Skin of body (tissue), 2 donors: Measurements from ENCODE around the gene PGPEP1. TPM values are rescaled to one million over a fixed set of nuclear protein-coding genes. Genes with fewer than 3 reads are reported as not detected.

Source experiments
- DNase-seq: peaks from one replicate; lab custom pipeline; 2025; lab: John Stamatoyannopoulos, UW
- total RNA-seq: library from RNA; depleted of rRNA; stranded (reverse); fragments of >200 nt; gene quantifications from one replicate; pipeline ENCODE4 v1.2.3, GENCODE V29; 2014

The PGPEP1 gene, protein sequence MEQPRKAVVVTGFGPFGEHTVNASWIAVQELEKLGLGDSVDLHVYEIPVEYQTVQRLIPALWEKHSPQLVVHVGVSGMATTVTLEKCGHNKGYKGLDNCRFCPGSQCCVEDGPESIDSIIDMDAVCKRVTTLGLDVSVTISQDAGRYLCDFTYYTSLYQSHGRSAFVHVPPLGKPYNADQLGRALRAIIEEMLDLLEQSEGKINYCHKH
- total RNA-seq: 9.6 TPM

DNA sequence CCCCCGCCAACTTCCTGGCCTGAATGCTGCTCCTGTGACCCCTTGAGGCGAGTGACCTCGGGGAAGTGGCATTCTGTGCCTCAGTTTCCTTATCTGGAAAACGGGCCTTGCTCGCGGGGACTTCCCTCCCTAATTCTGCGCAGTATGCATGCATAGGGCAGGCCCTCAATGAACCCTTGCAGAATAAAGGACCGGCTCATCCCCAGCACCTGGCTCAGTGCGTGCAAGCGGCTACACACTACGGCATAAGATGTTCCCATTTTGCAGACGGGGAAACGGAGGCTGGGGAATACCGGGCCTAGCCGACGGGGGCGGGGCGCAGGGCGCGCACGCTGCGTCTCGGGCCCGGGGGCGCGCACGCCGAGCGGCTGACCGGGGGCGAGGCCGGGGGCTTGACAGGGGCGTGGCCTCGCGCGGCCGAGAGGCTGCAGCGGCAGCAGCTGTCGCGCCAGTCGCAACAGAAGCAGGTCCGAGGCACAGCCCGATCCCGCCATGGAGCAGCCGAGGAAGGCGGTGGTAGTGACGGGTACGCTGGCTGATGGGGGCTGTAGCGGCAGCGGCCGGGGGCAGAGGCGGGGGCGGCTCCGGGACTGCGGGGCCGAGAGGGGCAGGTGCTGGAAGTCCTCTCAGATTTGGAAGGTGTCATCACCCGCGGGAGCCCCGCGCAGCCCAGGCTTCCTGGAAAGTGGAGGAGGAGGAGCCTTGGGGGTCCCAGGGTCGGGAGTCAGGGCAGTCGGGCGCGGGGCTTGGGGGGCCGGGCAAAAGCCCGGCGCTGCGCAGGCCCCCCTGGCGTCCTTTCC is at the start of gene PGPEP1:
Gene PGPEP1 (plus strand): TSS at position 409 of the 800 bp plus-strand sequence. CDS start 84 bp downstream, at position 493.
- no peak for DNase-seq

DNA sequence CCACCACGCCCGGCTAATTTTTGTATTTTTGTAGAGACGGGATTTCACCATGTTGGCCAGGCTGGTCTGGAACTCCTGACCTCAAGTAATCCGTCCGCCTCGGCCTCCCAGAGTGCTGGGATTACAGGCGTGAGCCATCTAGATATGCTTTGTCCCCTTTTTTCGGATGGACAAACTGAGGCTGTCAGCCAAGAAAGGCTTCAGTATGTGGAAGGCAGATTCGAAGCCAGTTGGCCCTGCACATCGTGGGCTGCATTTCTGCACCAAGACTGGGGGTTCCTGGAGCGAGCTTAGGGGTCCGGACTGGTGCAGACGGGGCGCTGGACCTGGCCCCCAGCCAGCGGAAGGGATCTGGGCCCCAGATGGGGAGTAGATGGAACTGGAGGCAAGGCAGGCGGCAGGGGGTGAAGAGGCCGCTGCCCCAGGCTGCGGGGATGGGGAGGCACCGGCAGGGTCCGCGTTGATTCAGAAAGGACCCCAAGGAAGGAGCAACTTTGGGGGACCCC is 49.3 kb upstream of the PGPEP1 start:
- no peak for DNase-seq

DNA sequence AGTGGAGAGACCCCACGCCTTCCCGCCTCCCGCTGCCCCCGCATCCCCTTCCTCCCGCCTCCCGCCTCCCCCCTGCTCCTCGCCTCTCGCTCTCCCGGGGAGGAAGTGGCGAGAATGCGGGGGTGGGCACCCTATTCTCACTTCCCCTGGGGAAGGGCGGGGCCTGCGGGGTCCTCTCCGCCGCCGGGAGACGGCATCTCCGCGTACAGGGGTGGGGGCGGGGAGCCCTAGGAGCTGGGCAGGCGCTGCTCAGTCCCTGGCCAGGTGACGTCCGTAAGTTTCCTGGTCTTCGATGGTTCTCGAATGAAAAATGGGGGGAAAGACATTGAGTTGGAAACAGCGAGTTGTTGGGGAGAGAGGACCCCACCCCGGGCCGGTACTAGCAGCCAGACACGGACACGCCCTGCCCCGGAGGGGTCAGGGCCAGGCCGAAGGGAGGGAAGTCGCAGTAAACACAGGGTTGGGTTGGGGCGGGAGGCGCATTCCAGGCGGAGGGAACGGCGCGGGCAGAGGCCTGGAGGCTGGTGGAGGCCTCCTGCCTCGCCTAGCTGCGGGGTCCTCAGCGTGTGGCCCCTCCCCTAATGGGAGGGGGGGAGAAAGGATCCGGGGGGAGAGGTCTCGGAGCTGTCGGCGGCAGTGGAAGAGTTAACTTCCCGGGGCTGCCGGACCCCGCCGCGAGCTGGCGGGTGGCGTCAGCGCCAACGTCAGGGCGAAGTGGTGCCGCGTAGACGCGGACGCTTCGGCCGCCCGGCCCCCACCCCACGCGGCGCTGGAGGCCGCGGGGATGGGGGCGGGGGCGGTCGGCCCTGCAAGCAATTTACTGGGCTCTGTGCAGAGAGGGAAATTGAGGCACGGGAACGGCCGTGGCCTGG is 48.6 kb upstream of the PGPEP1 start:
- peak; percentile 92 for DNase-seq

DNA sequence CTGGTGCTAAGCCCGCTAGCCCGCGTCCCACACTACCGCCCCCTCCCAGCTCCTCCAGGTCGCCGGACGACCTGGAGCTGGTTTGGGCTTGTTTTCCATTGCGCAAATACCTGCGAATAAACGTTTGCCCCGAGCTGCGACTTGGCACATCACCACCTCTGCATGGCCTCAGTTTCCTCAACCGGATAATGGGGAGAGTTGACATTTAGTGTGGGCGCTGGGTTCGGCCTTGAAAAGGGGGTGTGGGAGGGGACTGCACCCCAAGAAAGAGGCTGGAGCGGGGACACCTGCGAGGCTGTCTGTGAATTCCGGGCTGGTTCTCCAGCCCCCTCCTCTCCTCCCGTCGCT is 48.0 kb upstream of the PGPEP1 start:
- no peak for DNase-seq

DNA sequence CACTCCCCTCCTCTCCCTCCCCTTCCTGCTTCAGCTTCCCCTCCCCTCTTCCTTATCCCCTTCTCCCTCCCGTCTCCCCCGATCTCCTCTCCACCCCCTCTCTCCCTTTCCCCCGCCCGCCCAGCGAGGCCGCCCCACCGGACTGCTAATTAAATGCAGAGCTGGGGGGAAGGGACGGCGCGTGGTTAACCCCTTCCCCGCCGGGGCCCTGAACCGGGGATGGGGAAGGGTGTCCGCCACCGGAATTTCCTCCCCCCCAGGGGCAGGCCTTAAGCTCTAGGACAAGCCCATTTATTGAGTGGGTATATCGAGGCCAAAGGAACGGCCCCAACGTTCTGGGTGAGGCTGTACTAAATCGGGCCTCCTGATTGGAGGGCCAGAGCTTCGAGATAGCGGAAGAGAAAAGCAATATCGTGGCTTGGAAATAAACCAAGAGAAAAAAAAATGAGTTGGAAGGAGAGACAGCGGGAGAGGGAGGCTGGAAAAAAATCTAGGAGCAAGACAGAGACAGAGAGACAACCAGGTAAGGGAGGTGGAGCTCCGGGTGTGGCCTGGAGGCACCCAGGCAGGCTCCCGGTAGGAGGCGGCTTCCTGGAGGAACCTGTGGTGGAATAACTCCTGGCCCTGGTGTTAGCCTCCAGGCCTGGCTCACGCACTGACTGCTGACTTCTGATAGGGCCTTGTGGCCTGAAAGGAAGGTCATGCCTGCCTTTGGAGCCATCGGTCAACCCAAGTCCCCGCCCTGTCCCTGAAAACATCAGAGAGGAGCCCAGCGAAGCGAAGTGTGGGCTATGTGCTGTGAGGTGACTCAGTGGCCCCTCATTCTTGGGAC is 47.4 kb upstream of the PGPEP1 start:
- peak; percentile 85 for DNase-seq

DNA sequence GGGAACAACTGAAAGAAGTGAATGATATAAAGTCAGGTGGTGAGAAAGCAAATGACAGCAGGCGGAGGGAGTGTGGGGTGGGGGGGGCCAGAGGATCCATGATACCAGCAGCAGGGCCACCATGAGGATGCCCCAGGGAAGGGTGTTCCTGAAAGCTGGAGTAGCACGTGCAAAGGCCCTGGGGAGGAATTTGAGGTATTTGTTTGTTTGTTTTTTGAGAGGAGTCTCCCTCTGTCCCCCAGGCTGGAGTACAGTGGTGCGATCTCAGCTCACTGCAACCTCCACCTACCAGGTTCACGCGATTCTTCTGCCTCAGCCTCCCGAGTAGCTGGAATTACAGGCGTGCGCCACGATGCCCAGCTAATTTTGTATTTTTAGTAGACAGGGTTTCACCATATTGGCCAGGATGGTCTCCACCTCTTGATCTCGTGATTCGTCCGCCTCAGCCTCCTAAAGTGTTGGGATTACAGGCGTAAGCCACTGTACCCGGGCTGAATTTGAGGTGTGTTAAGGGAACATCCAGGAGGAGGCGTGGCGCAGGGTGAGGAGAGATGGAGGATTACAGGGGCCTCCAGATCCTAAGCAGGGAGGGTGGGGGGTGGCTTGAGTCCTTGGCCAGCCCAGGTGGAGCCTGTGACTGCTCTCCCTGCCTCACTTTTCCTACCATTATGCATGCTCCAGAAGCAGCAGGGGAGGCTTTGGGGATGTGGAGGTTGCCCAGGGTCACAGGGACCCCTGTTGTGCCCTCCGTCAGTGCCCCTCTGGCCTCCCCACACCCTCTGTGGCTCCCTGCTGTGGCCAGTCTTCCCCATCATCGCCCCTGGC is 46.5 kb upstream of the PGPEP1 start:
- no peak for DNase-seq

DNA sequence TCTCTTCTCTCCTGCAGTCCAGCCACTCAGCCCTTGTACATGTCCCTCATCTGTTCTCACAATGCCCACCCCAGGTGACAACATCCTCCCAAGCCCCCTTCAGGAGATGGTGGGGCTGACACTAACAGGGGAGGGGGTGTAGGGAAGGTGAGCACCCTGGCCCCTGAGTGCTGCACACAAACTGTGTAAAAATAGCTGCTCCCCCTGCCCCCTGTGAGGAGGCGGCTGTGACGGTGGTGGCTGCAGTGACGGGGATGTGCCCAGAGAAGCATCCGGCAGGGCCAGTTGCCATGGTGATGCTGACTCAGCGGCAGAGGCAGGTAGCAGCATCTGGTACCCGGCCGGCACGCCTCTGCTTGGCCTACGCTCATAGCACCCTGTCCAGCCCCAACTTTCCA is 45.9 kb upstream of the PGPEP1 start:
- no peak for DNase-seq

DNA sequence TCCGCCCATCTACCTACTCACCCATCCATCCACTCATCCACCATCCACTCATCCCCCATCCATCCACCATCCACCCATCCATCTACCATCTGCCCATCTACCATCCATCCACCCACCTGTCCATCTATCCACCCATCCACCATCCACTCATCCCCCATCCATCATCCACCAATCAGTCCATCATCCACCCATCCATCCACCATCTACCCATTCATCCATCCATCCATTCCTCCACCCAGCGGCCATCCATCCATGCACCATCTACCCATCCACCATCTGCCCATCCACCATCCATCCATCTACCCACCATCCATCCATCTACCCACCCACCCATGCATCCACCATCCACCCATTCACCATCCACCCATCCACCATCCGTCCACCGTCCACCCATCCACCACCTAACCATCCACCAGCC is 45.4 kb upstream of the PGPEP1 start:
- no peak for DNase-seq

DNA sequence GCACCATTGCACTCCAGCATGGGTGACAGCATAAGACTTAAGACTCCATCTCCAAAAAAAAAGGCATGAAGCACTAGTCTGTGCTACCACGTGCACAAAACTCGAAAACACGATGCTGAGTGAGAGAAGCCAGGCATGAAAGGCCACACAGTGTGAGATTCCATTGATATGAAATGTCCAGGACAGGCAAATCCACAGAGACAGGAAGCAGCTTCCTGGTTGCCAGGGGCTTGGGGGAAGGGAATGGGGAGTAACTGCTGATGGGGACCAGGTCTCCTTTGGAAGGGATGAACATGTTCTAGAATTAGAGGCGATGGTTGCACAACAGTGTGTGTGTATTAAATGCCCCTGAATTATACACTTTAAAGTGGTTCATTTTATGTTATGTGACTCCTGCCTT is 43.1 kb upstream of the PGPEP1 start:
- DNase-seq: no peak

DNA sequence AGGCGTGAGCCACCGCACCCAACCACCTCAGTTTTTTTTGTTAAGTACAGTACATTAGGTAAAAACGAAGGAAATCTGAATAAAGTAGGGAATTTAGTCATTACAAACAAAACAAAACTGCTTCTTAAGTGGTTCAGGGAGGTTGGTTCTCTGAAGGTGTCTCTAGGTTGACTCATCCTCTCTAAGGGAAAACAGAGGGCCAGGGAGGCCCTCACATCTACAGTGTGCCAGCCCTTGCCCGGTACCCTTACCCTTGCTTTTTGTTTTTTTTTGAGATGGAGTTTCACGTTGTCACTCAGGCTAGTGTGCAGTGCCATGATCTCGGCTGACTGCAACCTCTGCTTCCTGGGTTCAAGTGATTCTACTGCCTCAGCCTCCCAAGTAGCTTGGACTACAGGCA is 41.8 kb upstream of the PGPEP1 start:
- no peak for DNase-seq

DNA sequence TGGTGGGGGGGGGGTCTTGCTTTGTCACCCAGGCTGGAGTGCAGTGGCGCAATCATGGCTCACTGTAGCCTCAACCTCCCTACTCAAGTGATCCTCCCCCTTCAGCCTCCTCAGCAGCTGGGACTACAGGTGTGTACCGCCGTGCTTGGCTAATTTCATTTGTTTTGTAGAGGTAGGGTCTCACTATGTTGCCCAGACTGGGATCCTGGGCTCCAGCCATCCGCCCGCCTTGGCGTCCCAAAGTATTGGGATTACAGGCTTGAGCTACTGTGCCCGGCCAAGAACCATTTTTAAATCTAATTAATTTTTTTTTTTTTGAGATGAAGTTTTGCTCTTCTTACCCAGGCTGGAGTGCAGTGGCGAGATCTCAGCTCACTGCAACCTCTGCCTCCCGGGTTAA is 40.7 kb upstream of the PGPEP1 start:
- DNase-seq: no peak

DNA sequence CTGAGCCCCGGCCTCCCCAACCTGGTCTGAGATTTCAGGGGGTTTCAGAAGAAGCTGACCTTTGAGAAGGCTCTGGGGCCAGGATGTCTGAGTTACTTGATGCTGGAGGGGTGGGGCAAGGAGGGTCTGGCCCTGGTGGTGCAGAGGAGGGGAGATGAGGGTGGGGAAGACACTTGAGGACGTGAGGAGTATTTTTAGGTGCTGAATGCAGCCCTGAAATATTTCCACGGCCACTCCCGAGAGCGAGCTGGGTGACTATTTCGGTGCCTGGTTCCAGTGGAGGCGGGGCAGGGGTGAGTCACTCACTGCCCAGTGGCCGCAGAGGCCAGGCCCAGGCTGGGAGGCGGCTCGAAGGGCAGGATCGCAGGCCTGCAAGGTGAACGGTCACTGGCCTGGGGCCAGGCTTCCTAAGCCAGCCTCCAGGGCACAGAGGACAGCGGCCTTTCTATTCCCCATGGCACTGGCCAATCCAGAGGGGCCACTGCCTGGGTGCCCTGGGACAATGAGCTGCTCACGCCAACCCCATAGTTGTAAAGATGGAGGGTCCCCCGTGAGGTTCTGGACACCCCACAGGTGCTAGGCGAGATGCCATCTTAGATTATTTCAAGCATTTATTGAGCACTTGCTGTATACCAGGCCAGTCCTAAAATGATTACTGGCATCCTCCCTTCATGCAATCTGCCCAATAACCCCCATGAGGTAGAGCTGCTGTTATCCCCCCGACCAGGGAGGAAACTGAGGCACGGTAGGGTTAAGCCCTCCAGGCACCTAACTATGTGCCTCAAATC is 39.3 kb upstream of the PGPEP1 start:
- no peak for DNase-seq

DNA sequence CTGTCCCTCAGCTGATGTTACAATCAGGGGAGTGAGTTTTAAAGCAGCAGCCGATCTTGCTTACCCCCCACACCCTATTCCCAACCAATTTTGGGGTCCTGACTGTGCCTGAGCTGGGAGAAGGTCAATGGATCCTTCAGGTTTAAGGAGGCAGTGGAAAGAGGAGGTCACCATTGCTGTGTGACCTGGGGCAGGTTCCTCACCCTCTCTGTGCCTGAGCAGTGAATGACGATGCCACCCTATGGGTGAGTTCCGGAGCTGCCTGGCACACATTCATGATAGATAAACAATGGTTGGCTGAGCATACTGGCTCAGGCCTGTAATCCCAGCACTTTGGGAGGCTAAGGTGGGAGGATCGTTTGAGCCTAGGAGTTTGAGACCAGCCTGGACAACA is 38.7 kb upstream of the PGPEP1 start:
- no peak for DNase-seq

DNA sequence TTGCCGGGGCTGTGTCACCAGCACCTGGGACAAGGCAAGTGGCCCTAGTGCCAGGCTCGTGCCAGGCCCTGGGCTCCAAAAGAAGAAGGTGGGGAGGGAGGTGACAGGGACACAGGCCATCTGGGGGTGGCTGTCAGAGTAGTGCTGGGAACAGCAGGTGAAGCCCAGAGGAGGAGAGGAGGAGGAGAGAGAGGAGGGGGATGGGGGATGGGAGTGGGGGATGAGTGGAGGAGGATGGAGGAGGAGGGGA is 36.3 kb upstream of the PGPEP1 start:
- no peak for DNase-seq

DNA sequence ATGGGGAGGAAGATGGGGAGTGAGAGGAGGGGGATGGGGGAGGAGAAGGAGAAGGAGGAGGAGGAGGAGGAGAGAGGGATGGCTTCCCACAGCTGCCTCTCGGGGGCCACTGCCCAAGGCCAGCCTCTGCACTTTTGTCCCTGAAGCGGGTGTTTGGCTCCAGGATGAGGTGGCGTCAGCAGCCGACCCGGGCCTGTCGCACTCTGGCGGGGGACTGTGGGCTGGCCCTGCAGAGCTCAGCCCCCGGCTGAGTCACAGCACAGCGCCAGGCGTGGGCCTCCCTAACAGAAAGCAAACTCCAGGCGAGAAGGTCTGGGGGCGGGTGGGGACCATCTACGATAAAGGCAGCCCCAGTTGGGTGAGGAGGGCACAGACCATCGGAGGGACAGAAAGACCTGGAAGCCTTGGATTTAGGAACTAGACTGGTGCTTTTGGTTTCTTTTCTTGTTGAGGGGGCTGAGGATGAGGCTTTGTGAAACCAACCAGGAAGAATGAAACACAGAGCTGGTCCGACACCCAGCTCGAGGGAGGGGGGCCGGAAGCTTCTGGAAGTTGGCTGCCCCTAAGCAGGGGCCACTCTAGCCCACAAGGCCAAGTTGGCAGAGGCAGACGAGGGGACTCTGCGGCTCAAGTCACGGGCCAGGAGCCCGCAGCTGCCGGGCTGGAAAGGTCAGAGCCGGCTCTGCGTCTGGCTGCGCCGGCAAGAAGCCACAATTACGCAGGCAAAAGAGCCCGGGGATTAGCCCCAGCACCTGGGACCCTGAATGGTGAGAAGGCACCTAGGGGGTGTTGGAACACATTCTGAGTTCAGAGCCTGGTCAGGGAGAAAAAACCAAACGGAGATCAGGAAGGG is 35.7 kb upstream of the PGPEP1 start:
- peak; percentile 83 for DNase-seq

DNA sequence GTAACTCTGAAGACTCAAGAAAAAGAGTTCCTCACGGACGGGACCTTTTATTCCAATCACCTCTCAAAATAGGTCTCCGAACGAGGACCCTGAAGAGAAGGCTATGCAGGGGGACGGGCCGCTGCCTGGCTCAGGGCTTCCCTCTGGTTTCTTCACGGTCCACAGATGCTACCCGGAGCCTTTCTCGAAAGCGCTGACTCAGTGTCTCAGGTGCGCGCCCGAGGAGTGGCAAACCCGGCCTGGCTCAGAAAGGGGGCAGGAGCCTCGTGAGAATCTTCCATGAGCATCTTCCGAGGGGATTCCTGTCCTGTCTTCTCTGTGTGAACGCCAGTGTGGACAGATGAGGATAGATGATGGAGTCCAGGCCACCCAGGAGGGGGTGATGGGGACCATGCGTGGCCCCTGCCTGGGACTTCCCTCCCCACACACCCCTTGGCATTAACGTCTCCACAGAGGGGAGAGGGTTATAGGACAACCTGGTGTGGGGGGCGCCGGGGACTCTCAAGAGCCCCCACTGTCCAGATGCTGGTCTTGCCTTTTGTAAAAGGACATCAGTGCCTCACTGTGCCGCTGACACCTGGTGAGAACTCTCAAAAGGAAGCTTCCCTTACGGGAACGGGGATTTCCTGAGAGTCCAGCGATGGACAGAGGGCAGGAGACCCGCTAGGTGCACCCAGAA is 34.0 kb upstream of the PGPEP1 start:
- no peak for DNase-seq

DNA sequence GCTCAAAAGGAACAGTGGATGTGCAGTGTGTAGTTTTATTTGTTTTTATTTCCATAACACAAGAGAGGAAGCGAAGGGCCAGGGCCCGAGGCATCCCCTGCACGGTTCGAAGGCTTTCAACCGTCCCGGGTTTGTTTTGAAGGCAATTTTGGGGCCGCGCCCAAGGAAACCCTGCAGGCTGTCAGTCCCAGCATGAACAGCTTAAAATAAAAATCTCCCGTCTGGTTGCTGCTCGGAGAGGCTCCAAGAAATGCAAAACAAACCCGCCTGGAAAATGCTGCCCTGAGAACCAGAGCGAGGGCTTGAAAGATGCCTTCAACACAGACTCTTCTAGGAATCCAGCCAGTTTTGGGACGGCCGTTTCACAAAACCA is 33.5 kb upstream of the PGPEP1 start:
- DNase-seq: no peak

DNA sequence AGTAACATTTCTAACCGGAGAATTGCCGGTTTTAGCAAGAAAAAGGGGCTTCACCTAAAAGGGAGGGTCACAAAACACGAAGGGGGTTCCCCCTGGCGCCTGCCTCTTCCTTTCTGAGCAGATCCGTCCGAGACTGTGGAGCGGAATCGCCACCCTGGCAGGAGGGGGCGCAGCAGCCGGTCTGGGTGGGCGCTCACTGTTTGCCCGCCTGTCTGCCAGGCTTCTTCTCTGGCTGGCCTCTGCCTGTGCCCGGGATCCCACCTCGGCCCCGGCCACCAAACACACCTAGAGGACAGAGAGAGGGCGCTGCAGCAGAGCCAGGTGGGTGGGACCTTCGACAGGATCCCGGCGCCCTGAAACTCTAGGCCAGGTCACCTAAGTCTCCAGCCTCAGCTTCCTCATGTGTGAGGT is 33.1 kb upstream of the PGPEP1 start:
- no peak for DNase-seq
